ENCODE data around the gene IFITM1.
"Not testable (repeated sequence)": the region's sequence is repeated elsewhere in the genome, so short reads cannot be mapped to it uniquely, and the experiment has no call there.

Gene IFITM1

GRCh38 chr11:319888-320273 is 6.0 kb downstream of the IFITM1 start:
- not testable (repeated sequence) for H2AFZ ChIP-seq (ENCODE audit: insufficient read depth, low read length, poor library complexity); H2AK5ac ChIP-seq (ENCODE audit: low read length); H4K91ac ChIP-seq (ENCODE audit: low read depth, low read length); H3K9me3 ChIP-seq (ENCODE audit: insufficient read depth, low read depth, low read length); H3K4ac ChIP-seq (ENCODE audit: low read depth, low read length); H3K36me3 ChIP-seq (ENCODE audit: control insufficient read depth in 1 of 2, insufficient read depth in 2 of 2, low read length in 2 of 2); H3K4me3 ChIP-seq (ENCODE audit: low read depth, low read length); DNase-seq; H4K8ac ChIP-seq (ENCODE audit: low read depth, low read length); H3K14ac ChIP-seq (ENCODE audit: low read length); H3K23ac ChIP-seq (ENCODE audit: low read length); H2BK5ac ChIP-seq (ENCODE audit: low read depth, low read length, poor library complexity); H4K12ac ChIP-seq (ENCODE audit: low read depth, low read length); H3K27me3 ChIP-seq (ENCODE audit: insufficient read depth, low read length); H3K79me1 ChIP-seq (ENCODE audit: low read length); H2BK12ac ChIP-seq (ENCODE audit: low read length); H3K18ac ChIP-seq (ENCODE audit: low read length); H3K79me2 ChIP-seq (ENCODE audit: control insufficient read depth, insufficient read depth, low read length, poor library complexity); H3K4me2 ChIP-seq (ENCODE audit: low read length); H3K27ac ChIP-seq (ENCODE audit: low read depth, low read length); H2BK120ac ChIP-seq (ENCODE audit: insufficient read depth, low read length, poor library complexity); H3K9ac ChIP-seq (ENCODE audit: low read length)
- WGBS (ENCODE audit: extremely low coverage, insufficient coverage, insufficient read length) = no CpG with 5 or more reads among the region's 10 CpGs
- peaks cover 10 to 12% of the 10 kb centered on the region in 2 experiments for H3K4me1 ChIP-seq (ENCODE audit: control insufficient read depth in 1 of 2, insufficient read depth in 2 of 2, low read length in 2 of 2)

- peaks cover 7% of the 10 kb centered on the region for H3K79me1 ChIP-seq (ENCODE audit: low read length)
- H2BK5ac ChIP-seq (ENCODE audit: low read depth, low read length, poor library complexity) = no peak overlapping the region
- H3K9ac ChIP-seq (ENCODE audit: low read length) = no peak overlapping the region
- WGBS (ENCODE audit: extremely low coverage, insufficient coverage, insufficient read length) = no CpG with 5 or more reads among the region's 11 CpGs
- no peaks in the 10 kb centered on the region for H3K9me3 ChIP-seq (ENCODE audit: insufficient read depth, low read depth, low read length)
- no peak overlapping the region for H3K23ac ChIP-seq (ENCODE audit: low read length)
- no peaks in the 10 kb centered on the region for H3K27me3 ChIP-seq (ENCODE audit: insufficient read depth, low read length)
- no peak overlapping the region for H4K8ac ChIP-seq (ENCODE audit: low read depth, low read length)
- H3K14ac ChIP-seq (ENCODE audit: low read length) = no peak overlapping the region
- no peak overlapping the region for H3K4me3 ChIP-seq (ENCODE audit: low read depth, low read length)
- no peak for DNase-seq
- H4K91ac ChIP-seq (ENCODE audit: low read depth, low read length) = no peak overlapping the region
- no peak overlapping the region for H2BK120ac ChIP-seq (ENCODE audit: insufficient read depth, low read length, poor library complexity)
- H3K4me2 ChIP-seq (ENCODE audit: low read length) = no peak overlapping the region
- H2BK12ac ChIP-seq (ENCODE audit: low read length) = peak overlapping the region; percentile 30
- H4K12ac ChIP-seq (ENCODE audit: low read depth, low read length) = no peak overlapping the region
- no peak overlapping the region for H3K27ac ChIP-seq (ENCODE audit: low read depth, low read length)
- H3K4me1 ChIP-seq (ENCODE audit: control insufficient read depth in 1 of 2, insufficient read depth in 2 of 2, low read length in 2 of 2) = peaks cover 10% of the 10 kb centered on the region in 2 experiments
- H2AFZ ChIP-seq (ENCODE audit: insufficient read depth, low read length, poor library complexity) = no peak overlapping the region
- no peak overlapping the region for H3K4ac ChIP-seq (ENCODE audit: low read depth, low read length)
- H3K79me2 ChIP-seq (ENCODE audit: control insufficient read depth, insufficient read depth, low read length, poor library complexity) = peaks cover 3% of the 10 kb centered on the region
- H3K18ac ChIP-seq (ENCODE audit: low read length) = no peak overlapping the region
- H3K36me3 ChIP-seq (ENCODE audit: control insufficient read depth in 1 of 2, insufficient read depth in 2 of 2, low read length in 2 of 2) = no peaks in the 10 kb centered on the region
- no peak overlapping the region for H2AK5ac ChIP-seq (ENCODE audit: low read length)
Observed at GRCh38 chr11:324156-324555, 10.3 kb downstream of the IFITM1 start.

- WGBS (ENCODE audit: extremely low coverage, insufficient coverage, insufficient read length) = no CpG with 5 or more reads among the region's 34 CpGs
- not testable (repeated sequence) for H4K8ac ChIP-seq (ENCODE audit: low read depth, low read length); H3K79me2 ChIP-seq (ENCODE audit: control insufficient read depth, insufficient read depth, low read length, poor library complexity); H2AK5ac ChIP-seq (ENCODE audit: low read length); H3K9ac ChIP-seq (ENCODE audit: low read length); H3K79me1 ChIP-seq (ENCODE audit: low read length); H3K23ac ChIP-seq (ENCODE audit: low read length); H2BK120ac ChIP-seq (ENCODE audit: insufficient read depth, low read length, poor library complexity); H2BK12ac ChIP-seq (ENCODE audit: low read length); H2AFZ ChIP-seq (ENCODE audit: insufficient read depth, low read length, poor library complexity); H3K4me3 ChIP-seq (ENCODE audit: low read depth, low read length); H3K9me3 ChIP-seq (ENCODE audit: insufficient read depth, low read depth, low read length); H4K12ac ChIP-seq (ENCODE audit: low read depth, low read length); H3K18ac ChIP-seq (ENCODE audit: low read length); DNase-seq; H3K4me2 ChIP-seq (ENCODE audit: low read length); H3K4ac ChIP-seq (ENCODE audit: low read depth, low read length); H3K27ac ChIP-seq (ENCODE audit: low read depth, low read length); H2BK5ac ChIP-seq (ENCODE audit: low read depth, low read length, poor library complexity); H3K27me3 ChIP-seq (ENCODE audit: insufficient read depth, low read length); H4K91ac ChIP-seq (ENCODE audit: low read depth, low read length); H3K14ac ChIP-seq (ENCODE audit: low read length); H3K36me3 ChIP-seq (ENCODE audit: control insufficient read depth in 1 of 2, insufficient read depth in 2 of 2, low read length in 2 of 2); H3K4me1 ChIP-seq (ENCODE audit: control insufficient read depth in 1 of 2, insufficient read depth in 2 of 2, low read length in 2 of 2)
Observed at GRCh38 chr11:324593-325517, 11.0 kb downstream of the IFITM1 start.

- H2BK5ac ChIP-seq (ENCODE audit: low read depth, low read length, poor library complexity) = no peak overlapping the region
- no peak overlapping the region for H2AK5ac ChIP-seq (ENCODE audit: low read length)
- H2BK12ac ChIP-seq (ENCODE audit: low read length) = no peak overlapping the region
- H2AFZ ChIP-seq (ENCODE audit: insufficient read depth, low read length, poor library complexity) = no peak overlapping the region
- H3K9me3 ChIP-seq (ENCODE audit: insufficient read depth, low read depth, low read length) = peaks cover 2% of the 10 kb centered on the region
- H4K12ac ChIP-seq (ENCODE audit: low read depth, low read length) = no peak overlapping the region
- peak overlapping the region; percentile 8 for H3K14ac ChIP-seq (ENCODE audit: low read length)
- no peak overlapping the region for H4K91ac ChIP-seq (ENCODE audit: low read depth, low read length)
- H3K36me3 ChIP-seq (ENCODE audit: control insufficient read depth in 1 of 2, insufficient read depth in 2 of 2, low read length in 2 of 2) = no peaks in the 10 kb centered on the region
- H3K79me2 ChIP-seq (ENCODE audit: control insufficient read depth, insufficient read depth, low read length, poor library complexity) = no peaks in the 10 kb centered on the region
- H3K4ac ChIP-seq (ENCODE audit: low read depth, low read length) = no peak overlapping the region
- H3K27me3 ChIP-seq (ENCODE audit: insufficient read depth, low read length) = no peaks in the 10 kb centered on the region
- H4K8ac ChIP-seq (ENCODE audit: low read depth, low read length) = no peak overlapping the region
- DNase-seq = no peak
- WGBS (ENCODE audit: extremely low coverage, insufficient coverage, insufficient read length) = no CpG with 5 or more reads among the region's 30 CpGs
- no peak overlapping the region for H3K18ac ChIP-seq (ENCODE audit: low read length)
- H3K27ac ChIP-seq (ENCODE audit: low read depth, low read length) = no peak overlapping the region
- H2BK120ac ChIP-seq (ENCODE audit: insufficient read depth, low read length, poor library complexity) = no peak overlapping the region
- H3K4me2 ChIP-seq (ENCODE audit: low read length) = no peak overlapping the region
- H3K79me1 ChIP-seq (ENCODE audit: low read length) = peaks cover 1% of the 10 kb centered on the region
- no peak overlapping the region for H3K4me3 ChIP-seq (ENCODE audit: low read depth, low read length)
- H3K9ac ChIP-seq (ENCODE audit: low read length) = no peak overlapping the region
- H3K4me1 ChIP-seq (ENCODE audit: control insufficient read depth in 1 of 2, insufficient read depth in 2 of 2, low read length in 2 of 2) = peaks cover 1 to 2% of the 10 kb centered on the region in 2 experiments
- no peak overlapping the region for H3K23ac ChIP-seq (ENCODE audit: low read length)
Observed at GRCh38 chr11:325796-326591, 12.2 kb downstream of the IFITM1 start.
